Astrocyte (in vitro differentiated cells and primary cell): ENCODE results near the gene RPL10. TPM values are rescaled to one million over a fixed set of nuclear protein-coding genes. Genes with fewer than 3 reads are reported as not detected.
A peak's percentile ranks its signal among the peaks of the same experiment; 100 is the strongest.

Source experiments
- DNase-seq: peaks from one replicate; pipeline ENCODE4 v3.0.0-alpha.2; 2010; ENCODE audit warnings: low read depth
- FAIRE-seq: peaks from 2 replicates; lab custom pipeline; 2011; peaks lifted over from hg19 to GRCh38; lab: Jason Lieb, UNC
- H2AFZ ChIP-seq: 2 replicates; pipeline ENCODE4 v1.6.0; 2012; ENCODE audit warnings: low read depth, low read length, inconsistent platforms
- H3K27ac ChIP-seq: 2 replicates; pipeline ENCODE4 v1.5.1; 2011; ENCODE audit warnings: low read depth, low read length, inconsistent platforms
- H3K27me3 ChIP-seq: 2 replicates; pipeline ENCODE4 v1.6.0; 2011; ENCODE audit warnings: low read length, inconsistent platforms; ENCODE audit not compliant: insufficient read depth
- H3K36me3 ChIP-seq: 2 replicates; pipeline ENCODE4 v1.5.1; 2011; ENCODE audit warnings: low read length, inconsistent platforms; ENCODE audit not compliant: insufficient read depth
- H3K4me1 ChIP-seq: 2 replicates; pipeline ENCODE4 v1.5.1; 2011; ENCODE audit warnings: low read length, inconsistent platforms; ENCODE audit not compliant: insufficient read depth
- H3K4me2 ChIP-seq: 2 replicates; pipeline ENCODE4 v1.6.0; 2012; ENCODE audit warnings: low read length, inconsistent platforms
- H3K4me3 ChIP-seq: 2 replicates; pipeline ENCODE4 v1.5.1; 2011; ENCODE audit warnings: low read depth, mild to moderate bottlenecking, low read length, inconsistent platforms; ENCODE audit not compliant: insufficient read depth
- H3K79me2 ChIP-seq: 2 replicates; pipeline ENCODE4 v1.6.0; 2012; ENCODE audit warnings: mild to moderate bottlenecking, low read length, inconsistent platforms; ENCODE audit not compliant: insufficient read depth
- H3K9ac ChIP-seq: 2 replicates; pipeline ENCODE4 v1.6.0; 2012; ENCODE audit warnings: mild to moderate bottlenecking, low read length, inconsistent platforms
- H3K9me3 ChIP-seq: 2 replicates; pipeline ENCODE4 v1.5.1; 2012; ENCODE audit warnings: low read depth, mild to moderate bottlenecking, low read length, inconsistent platforms; ENCODE audit not compliant: insufficient read depth
- H4K20me1 ChIP-seq: 2 replicates; pipeline ENCODE4 v1.6.0; 2012; ENCODE audit warnings: low read length, inconsistent platforms; ENCODE audit not compliant: insufficient read depth
- H3K27ac Mint-ChIP-seq: one replicate; pipeline ENCODE4 v1.8.0; 2021; ENCODE audit warnings: mild to moderate bottlenecking, mixed read lengths; ENCODE audit not compliant: unreplicated experiment
- H3K27me3 Mint-ChIP-seq: one replicate; pipeline ENCODE4 v1.8.0; 2021; ENCODE audit warnings: low read depth, mixed read lengths; ENCODE audit not compliant: unreplicated experiment
- H3K36me3 Mint-ChIP-seq: one replicate; pipeline ENCODE4 v1.8.0; 2021; ENCODE audit warnings: low read depth, mixed read lengths; ENCODE audit not compliant: unreplicated experiment
- H3K4me1 Mint-ChIP-seq: one replicate; pipeline ENCODE4 v1.8.0; 2021; ENCODE audit warnings: low read depth, mixed read lengths; ENCODE audit not compliant: unreplicated experiment
- H3K4me3 Mint-ChIP-seq: one replicate; pipeline ENCODE4 v1.8.0; 2021; ENCODE audit warnings: mild to moderate bottlenecking, moderate library complexity, mixed read lengths; ENCODE audit not compliant: unreplicated experiment
- H3K9me3 Mint-ChIP-seq: one replicate; pipeline ENCODE4 v1.8.0; 2021; ENCODE audit warnings: mild to moderate bottlenecking, mixed read lengths; ENCODE audit not compliant: unreplicated experiment
- CTCF ChIP-seq: IDR thresholded peaks from 2 replicates; pipeline ENCODE4 v1.5.1; 2011; ENCODE audit warnings: low read depth, mild to moderate bottlenecking, inconsistent platforms, low read length, moderate library complexity; ENCODE audit not compliant: insufficient read depth
- EZH2 ChIP-seq: IDR thresholded peaks from 2 replicates; pipeline ENCODE4 v1.6.1; 2012; ENCODE audit warnings: mild to moderate bottlenecking, low read length, inconsistent platforms; ENCODE audit not compliant: insufficient read depth
- total RNA-seq: library from RNA; stranded (reverse); gene quantifications from 2 replicates; pipeline ENCODE4 v1.2.1, GENCODE V29; 2021

The RPL10 gene
- total RNA-seq, 1 donor from 2014 or later: 1,967 TPM

- Mint-ChIP-seq H3K36me3 (peaks cover 6% of the 10 kb centered on the region), H3K27ac (peak overlapping the region; percentile 91), H3K4me3 (peak overlapping the region; percentile 81), H3K27me3 (no peaks in the 10 kb centered on the region), H3K9me3 (no peaks in the 10 kb centered on the region), H3K4me1 (no peaks in the 10 kb centered on the region)
- Histone ChIP-seq H3K79me2 (peaks cover 95% of the 10 kb centered on the region), H3K36me3 (peaks cover 14% of the 10 kb centered on the region), H3K27ac (peak overlapping the region; percentile 97), H3K9me3 (no peaks in the 10 kb centered on the region), H3K4me2 (peak overlapping the region; percentile 90), H3K4me3 (peak overlapping the region; percentile 68), H3K27me3 (no peaks in the 10 kb centered on the region), H3K9ac (peak overlapping the region; percentile 95), H2AFZ (no peak overlapping the region), H3K4me1 (peaks cover 21% of the 10 kb centered on the region), H4K20me1 (peaks cover 68% of the 10 kb centered on the region)
- TF ChIP-seq CTCF: no peak
- peak; percentile 81 for FAIRE-seq
- DNase-seq: peak; percentile 81
Measured at GRCh38 chrX:154368630-154369448, 29.3 kb upstream of the RPL10 start.

- peaks cover 6% of the 10 kb centered on the region for H3K36me3 Mint-ChIP-seq
- Histone ChIP-seq H3K27me3 (no peaks in the 10 kb centered on the region), H3K27ac (peak overlapping the region; percentile 97), H3K36me3 (peaks cover 11% of the 10 kb centered on the region), H3K79me2 (peaks cover 92% of the 10 kb centered on the region), H3K9me3 (no peaks in the 10 kb centered on the region), H4K20me1 (peaks cover 63% of the 10 kb centered on the region), H3K4me3 (peak overlapping the region; percentile 99), H3K4me1 (peaks cover 21% of the 10 kb centered on the region), H2AFZ (no peak overlapping the region), H3K4me2 (peak overlapping the region; percentile 98), H3K9ac (peak overlapping the region; percentile 95)
- H3K4me3 Mint-ChIP-seq: peak overlapping the region; percentile 93
- FAIRE-seq (peak; percentile 73), DNase-seq (peak; percentile 93)
- no peaks in the 10 kb centered on the region for H3K4me1 Mint-ChIP-seq
- peak overlapping the region; percentile 94 for H3K27ac Mint-ChIP-seq
- TF ChIP-seq CTCF: no peak
- TF ChIP-seq EZH2: no peak
- no peaks in the 10 kb centered on the region for H3K9me3 Mint-ChIP-seq
- no peaks in the 10 kb centered on the region for H3K27me3 Mint-ChIP-seq
Measured at GRCh38 chrX:154369449-154370299, 28.5 kb upstream of the RPL10 start.
